HepG2 (cell line): ENCODE data around the gene MAP2K5. TPM values are rescaled to one million over a fixed set of nuclear protein-coding genes. Genes with fewer than 3 reads are reported as not detected.

ENCODE experiments used
- ARNT2 ChIP-seq: sonication (generic); formaldehyde crosslinking; IDR thresholded peaks from 2 replicates; pipeline ENCODE4 v1.8.0; 2022; ENCODE audit warnings: mild to moderate bottlenecking, low read depth, missing genetic modification reagents, moderate library complexity
- ARNTL ChIP-seq: sonication (generic); formaldehyde crosslinking; IDR thresholded peaks from 2 replicates; pipeline ENCODE4 v1.4.0; 2020; ENCODE audit warnings: mild to moderate bottlenecking, missing genetic modification reagents
- ATF1 ChIP-seq: IDR thresholded peaks from 2 replicates; pipeline ENCODE4 v1.6.1; 2016; ENCODE audit warnings: mild to moderate bottlenecking, control low read depth
- ATF3 ChIP-seq: sonication (generic); formaldehyde crosslinking; IDR thresholded peaks from 2 replicates; pipeline ENCODE4 v1.4.0; 2020; ENCODE audit warnings: missing genetic modification reagents
- ATF4 ChIP-seq, 2 experiments: fragments of 450-650 bp in 1 of 2; sonication (generic) in 1 of 2; formaldehyde crosslinking; IDR thresholded peaks; 2 replicates each; pipeline versions ENCODE4 v1.5.0 to v1.8.0; 2020 to 2022; ENCODE audit warnings: mild to moderate bottlenecking in 1 of 2, missing genetic modification reagents in 1 of 2
- ATF7-NPFF ChIP-seq: sonication (generic); formaldehyde crosslinking; IDR thresholded peaks from 2 replicates; pipeline ENCODE4 v1.8.1; 2023; ENCODE audit warnings: mild to moderate bottlenecking, low read depth, missing genetic modification reagents, moderate library complexity
- BATF2 ChIP-seq: sonication (generic); formaldehyde crosslinking; IDR thresholded peaks from 2 replicates; pipeline ENCODE4 v1.8.0; 2022; ENCODE audit warnings: mild to moderate bottlenecking, missing genetic modification reagents, moderate library complexity
- CREM ChIP-seq, 2 experiments: sonication (generic) in 1 of 2; formaldehyde crosslinking in 1 of 2; IDR thresholded peaks; 2 replicates each; pipeline versions ENCODE4 v1.4.0 to v1.6.1; 2016 to 2020; ENCODE audit warnings: antibody characterized with exemption in 1 of 2, mild to moderate bottlenecking in 1 of 2, missing genetic modification reagents in 1 of 2
- FOSL1 ChIP-seq: sonication (generic); formaldehyde crosslinking; IDR thresholded peaks from 2 replicates; pipeline ENCODE4 v1.9.0; 2021; ENCODE audit warnings: missing genetic modification reagents, borderline replicate concordance
- FOXA3 ChIP-seq: IDR thresholded peaks from 2 replicates; pipeline ENCODE4 v1.6.1; 2016; ENCODE audit warnings: missing genetic modification reagents, missing compliant biosample characterization
- FOXJ3 ChIP-seq: sonication (generic); formaldehyde crosslinking; IDR thresholded peaks from 2 replicates; pipeline ENCODE4 v1.4.0; 2020; ENCODE audit warnings: missing genetic modification reagents, mild to moderate bottlenecking, borderline replicate concordance
- HOXD1 ChIP-seq: sonication (generic); formaldehyde crosslinking; IDR thresholded peaks from 2 replicates; pipeline ENCODE4 v1.5.0; 2020; ENCODE audit warnings: missing genetic modification reagents
- NAIF1 ChIP-seq: sonication (generic); formaldehyde crosslinking; IDR thresholded peaks from 2 replicates; pipeline ENCODE4 v1.5.0; 2020; ENCODE audit warnings: mild to moderate bottlenecking, missing genetic modification reagents, borderline replicate concordance
- NCOA1 ChIP-seq: sonication (generic); formaldehyde crosslinking; IDR thresholded peaks from 2 replicates; pipeline ENCODE4 v1.9.0; 2021; ENCODE audit warnings: missing genetic modification reagents
- NFATC3 ChIP-seq: sonication (generic); formaldehyde crosslinking; IDR thresholded peaks from 2 replicates; pipeline ENCODE4 v1.5.1; 2020; ENCODE audit warnings: mild to moderate bottlenecking, missing genetic modification reagents
- NR0B2 ChIP-seq: sonication (generic); formaldehyde crosslinking; IDR thresholded peaks from 2 replicates; pipeline ENCODE4 v1.4.0; 2020; ENCODE audit warnings: mild to moderate bottlenecking, missing genetic modification reagents
- POGZ ChIP-seq: sonication (generic); formaldehyde crosslinking; IDR thresholded peaks from 2 replicates; pipeline ENCODE4 v1.4.0; 2020; ENCODE audit warnings: mild to moderate bottlenecking, missing genetic modification reagents
- REL ChIP-seq: sonication (generic); formaldehyde crosslinking; conservative IDR thresholded peaks from 2 replicates; pipeline ENCODE4 v1.8.0; 2022; ENCODE audit warnings: mild to moderate bottlenecking, missing genetic modification reagents, moderate library complexity
- SP1 ChIP-seq, 2 experiments: fragments of 450-650 bp in 1 of 2; sonication (generic) in 1 of 2; formaldehyde crosslinking in 1 of 2; IDR thresholded peaks; 2 replicates each; pipeline versions ENCODE4 v1.4.0 to v1.6.1; 2016 to 2020; ENCODE audit warnings: missing genetic modification reagents in 1 of 2
- TAF15 ChIP-seq: fragments of 200-400 bp; formaldehyde crosslinking; IDR thresholded peaks from one replicate; pipeline ENCODE4 v1.6.1; 2018; ENCODE audit warnings: mild to moderate bottlenecking, low read depth, low read length; ENCODE audit not compliant: poor library complexity, severe bottlenecking
- ZBTB39 ChIP-seq: sonication (generic); formaldehyde crosslinking; IDR thresholded peaks from 2 replicates; pipeline ENCODE4 v1.5.0; 2020; ENCODE audit warnings: missing genetic modification reagents
- ZNF383 ChIP-seq: sonication (generic); formaldehyde crosslinking; IDR thresholded peaks from 2 replicates; pipeline ENCODE4 v1.4.0; 2020; ENCODE audit warnings: missing genetic modification reagents, mild to moderate bottlenecking, borderline replicate concordance
- ZNF615 ChIP-seq: sonication (generic); formaldehyde crosslinking; IDR thresholded peaks from 2 replicates; pipeline ENCODE4 v1.5.0; 2020; ENCODE audit warnings: mild to moderate bottlenecking, missing genetic modification reagents, borderline replicate concordance
- ZNF619 ChIP-seq: sonication (generic); formaldehyde crosslinking; IDR thresholded peaks from 2 replicates; pipeline ENCODE4 v1.4.0; 2020; ENCODE audit warnings: mild to moderate bottlenecking, missing genetic modification reagents
- ZNF7 ChIP-seq: IDR thresholded peaks from 2 replicates; pipeline ENCODE4 v1.6.1; 2016; ENCODE audit warnings: missing biosample characterization, missing genetic modification reagents
- ZNF75D ChIP-seq: sonication (generic); formaldehyde crosslinking; IDR thresholded peaks from 2 replicates; pipeline ENCODE4 v1.8.1; 2023; ENCODE audit warnings: missing genetic modification reagents, mild to moderate bottlenecking, borderline replicate concordance
- ZNF776 ChIP-seq: sonication (generic); formaldehyde crosslinking; IDR thresholded peaks from 2 replicates; pipeline ENCODE4 v1.4.0; 2020; ENCODE audit warnings: mild to moderate bottlenecking, missing genetic modification reagents
- polyA plus RNA-seq, 8 experiments: library from polyadenylated mRNA; depleted of rRNA in 3 of 8; stranded (reverse) in 7 of 8; unstranded in 1 of 8; fragments of >200 nt; fragmentation: Illumina TruSeq in 4 of 8; extraction: Trizol in 4 of 8; gene quantifications; 2 replicates each; pipeline versions ENCODE4 v1.2.1 to v1.2.3, GENCODE V29; 2011 to 2016; ENCODE audit warnings: low read depth in 4 of 8, missing spikeins in 1 of 8, mixed read lengths in 1 of 8; ENCODE audit not compliant: insufficient read depth in 1 of 8
- total RNA-seq, 5 experiments: library from RNA; depleted of rRNA; stranded (reverse); fragments of >200 nt; fragmentation: Illumina TruSeq; extraction: Trizol; gene quantifications; 2 replicates each; pipeline ENCODE4 v1.2.3, GENCODE V29; 2016; ENCODE audit warnings: low read depth in 1 of 5

Gene MAP2K5
- total and polyA plus RNA-seq, 2 of the 13 experiments (the other 11 are each of a cell fraction or from before 2014, with no cell fraction given) = 4.0 to 4.3 TPM

GRCh38 chr15:67850994-67851571 lies 308.6 kb downstream of the MAP2K5 start (continued):
- TF ChIP-seq HOXD1 (CRISPR knock-in tag) (no peak), FOXA3 (no peak), TAF15 (no peak), NR0B2 (CRISPR knock-in tag) (no peak), ATF7-NPFF (CRISPR knock-in tag) (no peak), ARNTL (CRISPR knock-in tag) (no peak), ZNF776 (CRISPR knock-in tag) (no peak), ATF4 (CRISPR knock-in tag; IDR thresholded peaks at IDR 0.05) (peak in 1 of 2 experiments; percentile 31; a peak in 1 of 4 replicates), ZNF383 (CRISPR knock-in tag) (no peak), BATF2 (CRISPR knock-in tag) (no peak), ATF1 (CRISPR knock-in tag) (no peak), ZBTB39 (CRISPR knock-in tag) (no peak), NFATC3 (no peak), NCOA1 (CRISPR knock-in tag) (no peak), ATF3 (CRISPR knock-in tag) (peak; percentile 69), POGZ (CRISPR knock-in tag) (no peak), ZNF75D (CRISPR knock-in tag) (no peak), NAIF1 (no peak), ZNF619 (no peak), FOXJ3 (CRISPR knock-in tag) (no peak), ZNF7 (CRISPR knock-in tag) (no peak), ZNF615 (no peak), ARNT2 (CRISPR knock-in tag) (no peak), REL (CRISPR knock-in tag) (no peak), FOSL1 (CRISPR knock-in tag) (0 out of 2 replicates have a peak, but pooled peaks have one; percentile 54), SP1 (IDR thresholded peaks at IDR 0.05) (no peak), SP1 (CRISPR knock-in tag; IDR thresholded peaks at IDR 0.05) (0 out of 2 replicates have a peak, but pooled peaks have one; percentile 30), CREM (IDR thresholded peaks at IDR 0.05) (no peak), CREM (CRISPR knock-in tag; IDR thresholded peaks at IDR 0.05) (no peak)
